GM18867 (cell line): Measurements from ENCODE around the gene FAM13B.

ENCODE experiments used
- ATAC-seq: cut with Tn5 transposase; IDR thresholded peaks from one replicate; pipeline ENCODE4 v1.9.1; 2021; ENCODE audit warnings: mild to moderate bottlenecking, moderate library complexity; ENCODE audit not compliant: unreplicated experiment

Gene FAM13B

DNA sequence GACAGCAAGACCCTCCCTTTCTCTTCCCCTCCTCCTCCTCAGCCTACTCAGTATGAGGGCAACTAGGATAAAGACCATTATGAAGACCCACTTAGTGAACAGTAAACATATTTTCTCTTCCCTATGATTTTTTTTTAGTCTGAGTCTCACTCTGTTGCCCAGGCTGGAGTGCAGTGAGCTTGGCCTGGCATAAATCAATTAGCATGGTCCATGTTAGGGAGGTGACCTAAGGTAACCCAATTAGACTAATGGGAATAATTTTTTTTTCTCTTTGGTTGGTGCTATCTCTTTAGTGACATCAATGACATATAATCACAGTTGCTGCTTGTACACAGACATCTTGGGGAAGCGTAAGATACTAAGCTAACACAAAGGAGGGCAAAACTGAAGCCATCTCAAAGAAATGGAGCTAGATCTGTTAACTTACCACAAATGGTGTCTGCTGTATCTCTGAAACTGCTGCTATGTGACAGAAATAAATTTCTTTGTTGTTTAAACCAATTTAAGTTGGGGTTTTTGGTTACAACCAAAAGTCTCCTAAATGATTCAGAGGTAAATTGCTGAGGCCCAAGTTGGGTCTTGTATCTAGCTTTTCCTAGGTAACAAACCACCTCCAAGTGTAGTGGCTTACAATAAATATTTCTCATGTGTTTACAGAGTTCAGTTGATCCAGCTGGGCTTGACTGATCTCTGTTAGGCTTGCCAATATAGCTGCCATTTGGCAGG lies 130.3 kb downstream of the FAM13B start:
- no peak for ATAC-seq

DNA sequence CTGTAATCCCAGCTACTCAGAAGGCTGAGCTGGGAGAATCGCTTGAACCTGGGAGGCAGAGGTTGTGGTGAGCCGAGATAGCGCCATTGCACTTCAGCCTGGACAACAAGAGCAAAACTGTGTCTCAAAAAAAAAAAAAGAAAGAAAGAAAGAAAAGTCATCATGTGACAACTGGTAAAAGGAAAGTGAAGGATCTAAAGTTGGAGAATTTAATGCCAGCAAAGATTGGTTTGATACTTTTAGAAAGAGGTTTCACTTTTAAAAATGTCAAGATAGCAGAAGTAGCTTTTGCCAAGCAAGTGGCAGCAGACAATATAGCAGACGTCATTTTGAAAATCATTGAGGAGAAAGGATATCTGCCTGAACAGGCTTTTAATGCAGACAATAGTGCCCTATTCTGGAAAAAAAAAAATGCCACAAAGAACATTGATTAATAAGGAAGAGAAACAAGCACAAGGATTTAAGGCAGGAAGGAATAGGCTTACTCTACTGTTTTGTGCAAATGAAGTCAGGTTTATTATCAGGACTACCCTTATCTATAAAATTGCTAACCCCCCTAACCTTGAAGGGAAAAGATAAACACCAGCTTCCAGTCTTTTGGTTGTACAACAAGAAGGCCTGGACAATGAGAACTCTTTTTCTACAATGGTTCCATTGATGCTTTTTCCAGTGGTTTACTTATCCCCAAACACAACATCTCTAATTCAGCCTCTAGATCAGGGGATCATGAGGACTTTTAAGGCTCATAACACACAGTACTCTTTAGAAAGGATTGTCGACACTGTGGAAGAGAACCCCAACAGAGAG lies 131.7 kb downstream of the FAM13B start:
- no peak for ATAC-seq

DNA sequence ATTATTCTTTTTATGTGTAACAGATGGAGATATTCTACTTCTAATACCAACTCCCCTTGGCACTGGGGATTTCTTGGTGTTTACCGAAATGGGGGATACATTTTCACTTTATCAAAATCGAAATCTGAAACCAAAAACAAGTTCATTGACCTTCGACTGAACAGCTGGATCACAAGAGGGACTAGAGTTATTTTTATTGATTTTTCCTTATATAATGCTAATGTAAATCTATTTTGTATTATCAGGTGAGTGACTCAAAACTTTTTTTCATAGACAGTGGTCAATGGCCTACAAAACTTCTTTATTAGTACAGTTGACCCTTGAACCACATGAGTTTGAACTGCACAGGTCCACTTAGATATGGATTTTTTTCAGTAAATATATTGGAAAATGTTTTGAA lies 133.4 kb downstream of the FAM13B start:
- no peak for ATAC-seq

- ATAC-seq: no peak
Measured at GRCh38 chr5:137896560-137896959, 136.3 kb downstream of the FAM13B start.

- no peak for ATAC-seq
Measured at GRCh38 chr5:137894586-137894985, 138.3 kb downstream of the FAM13B start.

DNA sequence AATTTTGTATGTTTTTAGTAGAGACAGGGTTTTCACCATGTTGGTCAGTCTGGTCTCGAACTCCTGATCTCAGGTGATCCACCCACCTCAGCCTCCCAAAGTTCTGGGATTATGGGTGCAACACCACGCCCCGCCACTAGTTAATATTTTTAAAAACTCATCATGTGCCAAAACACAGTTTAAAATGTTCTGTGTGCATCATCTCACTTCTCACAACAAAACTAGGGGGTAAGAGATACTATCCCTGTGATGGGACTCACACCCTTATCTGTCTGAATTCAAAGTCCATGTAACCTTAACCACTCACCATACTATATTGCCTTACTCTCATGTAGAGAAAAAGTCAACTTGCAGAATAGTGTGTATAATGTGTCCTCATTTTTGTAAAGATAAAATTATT lies 141.0 kb downstream of the FAM13B start:
- ATAC-seq: no peak

DNA sequence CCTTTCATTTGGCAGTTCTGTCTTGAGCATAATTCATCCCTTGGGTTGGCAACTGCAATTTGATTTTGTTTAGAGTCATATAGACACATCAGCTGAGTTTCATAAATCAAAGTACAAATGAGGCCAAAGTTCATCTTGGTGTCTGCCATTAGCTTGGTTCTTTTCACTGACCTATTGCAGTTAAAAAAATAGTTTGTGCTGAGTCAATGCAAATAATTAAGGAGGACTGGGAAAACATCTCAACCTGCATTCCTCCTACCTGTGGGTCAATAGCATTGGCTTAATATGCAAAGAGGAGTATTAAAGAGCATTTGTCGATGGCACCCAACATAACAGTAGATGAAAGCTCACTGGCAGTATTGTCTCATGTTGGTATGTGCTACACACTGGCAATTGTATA lies 142.0 kb downstream of the FAM13B start:
- no peak for ATAC-seq

DNA sequence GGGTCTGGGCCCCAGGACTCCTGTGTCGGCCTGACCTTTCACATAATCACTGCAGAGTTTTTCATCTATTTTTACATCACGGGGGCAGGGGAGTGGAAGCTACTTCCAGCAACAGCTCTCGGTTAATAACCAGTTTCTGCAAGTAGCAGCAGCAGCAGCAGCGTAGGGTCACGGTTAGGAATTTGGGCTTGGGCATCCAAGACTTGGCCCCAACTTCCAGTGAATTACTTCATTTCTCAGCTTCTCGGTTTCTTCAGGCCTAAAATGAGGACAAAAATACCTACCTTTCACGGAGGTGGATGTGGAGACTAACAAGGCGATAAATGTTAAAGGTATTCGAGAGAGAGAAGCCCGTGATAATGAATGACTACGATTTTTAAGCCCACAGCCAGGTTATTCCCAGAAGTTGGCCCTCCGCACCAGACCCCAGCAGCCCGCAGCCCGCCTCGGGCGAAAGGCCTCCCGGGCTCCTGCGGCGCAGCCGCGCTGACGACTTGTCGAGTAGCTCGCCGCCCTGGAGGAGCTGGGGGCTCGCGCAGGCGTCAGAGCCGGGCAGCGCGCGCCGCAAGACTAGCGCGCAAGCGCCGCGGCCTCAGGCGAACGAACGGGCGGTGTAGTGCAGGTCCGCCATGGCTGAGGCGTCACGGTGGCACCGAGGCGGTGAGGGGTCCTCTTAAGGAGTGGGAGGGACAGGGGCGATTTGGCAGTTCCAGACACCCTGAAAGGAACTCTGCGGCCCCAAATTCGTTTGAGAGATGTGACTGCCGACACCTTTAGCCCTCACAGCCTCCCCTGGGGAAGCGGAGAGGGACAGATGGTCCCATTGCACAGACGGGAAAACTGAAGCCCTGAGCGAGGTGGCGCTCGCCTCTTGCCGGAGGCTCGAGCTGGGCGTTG lies 143.8 kb downstream of the FAM13B start, which contains the start of gene PKD2L2:
Gene PKD2L2, plus strand, starts transcription at position 595 of the 897 bp plus-strand sequence. Its CDS starts 35 bp downstream, at position 630.
- ATAC-seq: peak; percentile 95

DNA sequence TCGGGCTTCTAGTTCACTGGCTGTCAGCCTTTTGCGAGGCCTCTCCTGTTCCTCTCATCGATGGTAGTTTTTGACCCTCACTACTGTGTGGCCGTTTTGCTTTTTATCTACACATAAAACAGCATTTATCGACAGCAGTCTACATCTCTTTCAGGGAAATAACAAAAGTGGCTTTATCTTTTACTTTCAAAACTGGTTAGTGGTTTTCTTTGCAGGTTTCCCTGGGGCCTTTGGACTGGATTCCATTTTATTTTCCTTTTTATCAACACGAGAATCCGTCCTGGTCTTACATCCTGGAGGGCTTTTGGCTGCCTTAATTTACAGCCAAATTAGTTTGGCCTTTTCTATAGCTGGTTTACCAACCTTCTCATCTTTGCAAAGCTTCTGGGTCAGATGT lies 144.4 kb downstream of the FAM13B start:
- ATAC-seq: no peak
